Type B pancreatic cell (in vitro differentiated cells): ENCODE data around the gene PLB1. TPM values are rescaled to one million over a fixed set of nuclear protein-coding genes. Genes with fewer than 3 reads are reported as not detected.

Experiments used
- DNase-seq: peaks from one replicate; pipeline ENCODE4 v3.0.0; 2021; ENCODE audit warnings: mixed read lengths; ENCODE audit not compliant: unreplicated experiment; ENCODE audit errors: extremely low spot score
- H3K27ac Mint-ChIP-seq: 2 replicates; pipeline ENCODE4 v1.8.0; 2021; ENCODE audit warnings: mild to moderate bottlenecking, mixed read lengths
- H3K27me3 Mint-ChIP-seq: 2 replicates; pipeline ENCODE4 v1.8.0; 2021; ENCODE audit warnings: mixed read lengths
- H3K36me3 Mint-ChIP-seq: 2 replicates; pipeline ENCODE4 v1.8.0; 2021; ENCODE audit warnings: mixed read lengths
- H3K4me1 Mint-ChIP-seq: one replicate; pipeline ENCODE4 v1.8.0; 2021; ENCODE audit warnings: mixed read lengths; ENCODE audit not compliant: unreplicated experiment
- H3K4me3 Mint-ChIP-seq: 2 replicates; pipeline ENCODE4 v1.8.0; 2021; ENCODE audit warnings: mild to moderate bottlenecking, mixed read lengths
- H3K9me3 Mint-ChIP-seq: 2 replicates; pipeline ENCODE4 v1.8.0; 2021; ENCODE audit warnings: mixed read lengths
- CTCF ChIP-seq: fragments of 200-600 bp; sonication (generic); conservative IDR thresholded peaks from 2 replicates; pipeline ENCODE4 v1.5.0; 2021; ENCODE audit warnings: antibody characterized with exemption, mild to moderate bottlenecking
- total RNA-seq: library from RNA; stranded (reverse); gene quantifications from 2 replicates; pipeline ENCODE4 v1.2.1, GENCODE V29; 2021; ENCODE audit warnings: low replicate concordance

PLB1 gene
- total RNA-seq, 1 donor from 2014 or later: 1.9 TPM

- peaks cover 6% of the 10 kb centered on the region for H3K4me1 Mint-ChIP-seq
- peaks cover 36% of the 10 kb centered on the region for H3K27me3 Mint-ChIP-seq
- no peaks in the 10 kb centered on the region for H3K9me3 Mint-ChIP-seq
- TF ChIP-seq CTCF: no peak
- no peaks in the 10 kb centered on the region for H3K36me3 Mint-ChIP-seq
- no peak for DNase-seq
- no peak overlapping the region for H3K4me3 Mint-ChIP-seq
- no peak overlapping the region for H3K27ac Mint-ChIP-seq
Measured at GRCh38 chr2:28528206-28528605, 32.3 kb downstream of the PLB1 start.

- Mint-ChIP-seq H3K27ac (no peak overlapping the region), H3K4me1 (no peaks in the 10 kb centered on the region), H3K36me3 (no peaks in the 10 kb centered on the region), H3K4me3 (no peak overlapping the region), H3K27me3 (peaks cover 30% of the 10 kb centered on the region), H3K9me3 (no peaks in the 10 kb centered on the region)
- TF ChIP-seq CTCF: no peak
- DNase-seq: no peak
Measured at GRCh38 chr2:28530782-28531181, 34.9 kb downstream of the PLB1 start.

- DNase-seq: no peak
- no peak overlapping the region for H3K27ac Mint-ChIP-seq
- no peaks in the 10 kb centered on the region for H3K36me3 Mint-ChIP-seq
- H3K27me3 Mint-ChIP-seq: peaks cover 25% of the 10 kb centered on the region
- no peaks in the 10 kb centered on the region for H3K9me3 Mint-ChIP-seq
- H3K4me1 Mint-ChIP-seq: no peaks in the 10 kb centered on the region
- TF ChIP-seq CTCF: no peak
- no peak overlapping the region for H3K4me3 Mint-ChIP-seq
Measured at GRCh38 chr2:28532399-28532798, 36.5 kb downstream of the PLB1 start.

GRCh38 chr2:28533044-28533680, 37.3 kb downstream of the PLB1 start:
- Mint-ChIP-seq H3K36me3 (no peaks in the 10 kb centered on the region), H3K9me3 (no peaks in the 10 kb centered on the region), H3K27me3 (peaks cover 25% of the 10 kb centered on the region), H3K4me1 (no peaks in the 10 kb centered on the region), H3K4me3 (no peak overlapping the region), H3K27ac (no peak overlapping the region)
- no peak for DNase-seq
- TF ChIP-seq CTCF: no peak

GRCh38 chr2:28534817-28535216, 39.0 kb downstream of the PLB1 start:
- no peak for DNase-seq
- Mint-ChIP-seq H3K27me3 (peaks cover 25% of the 10 kb centered on the region), H3K36me3 (no peaks in the 10 kb centered on the region), H3K9me3 (no peaks in the 10 kb centered on the region), H3K4me1 (no peaks in the 10 kb centered on the region), H3K27ac (no peak overlapping the region), H3K4me3 (no peak overlapping the region)
- no peak for TF ChIP-seq CTCF

- Mint-ChIP-seq H3K27me3 (peaks cover 17% of the 10 kb centered on the region), H3K4me3 (no peak overlapping the region), H3K36me3 (no peaks in the 10 kb centered on the region), H3K9me3 (no peaks in the 10 kb centered on the region), H3K4me1 (no peaks in the 10 kb centered on the region), H3K27ac (no peak overlapping the region)
- TF ChIP-seq CTCF: no peak
- DNase-seq: no peak
Measured at GRCh38 chr2:28538134-28538533, 42.3 kb downstream of the PLB1 start.
